ENCODE data around the gene KRTAP3-2. TPM values are rescaled to one million over a fixed set of nuclear protein-coding genes. Genes with fewer than 3 reads are reported as not detected.

KRTAP3-2 gene
- total RNA-seq, 3 donors from 2014 or later: not detected

GRCh38 chr17:41029633-41030245 is 30.0 kb upstream of the KRTAP3-2 start, which contains the start of gene KRTAP1-4:
KRTAP1-4 (minus strand) TSS chr17:41030195; CDS start chr17:41030078, 117 bp downstream.
- Histone ChIP-seq H3K9me3 (no peaks in the 10 kb centered on the region), H3K4me3 (no peak within 1 kb of the TSS), H3K36me3 (ENCODE audit: low read depth) (no peaks in the 10 kb centered on the region), H3K4me1 (ENCODE audit: low read depth) (no peaks in the 10 kb centered on the region)
- DNase-seq (no peak), ATAC-seq (no peak)
- intact Hi-C loops (cut with DNase I, micrococcal nuclease): no loop called here
- no peak for TF ChIP-seq CTCF (IDR thresholded peaks at IDR 0.05)

- ATAC-seq (no peak), DNase-seq (no peak)
- no peak for TF ChIP-seq CTCF (IDR thresholded peaks at IDR 0.05)
- Histone ChIP-seq H3K36me3 (ENCODE audit: low read depth) (no peaks in the 10 kb centered on the region), H3K9me3 (no peaks in the 10 kb centered on the region), H3K4me1 (ENCODE audit: low read depth) (no peaks in the 10 kb centered on the region), H3K4me3 (no peak within 1 kb of the TSS)
- intact Hi-C loops (cut with DNase I, micrococcal nuclease): no loop called here
Observed at GRCh38 chr17:41026715-41027471, 27.2 kb upstream of the KRTAP3-2 start, which contains the start of gene KRTAP1-5. KRTAP1-5 (minus strand) TSS chr17:41027208; CDS start chr17:41027155, 53 bp downstream.

- TF ChIP-seq CTCF (IDR thresholded peaks at IDR 0.05): no peak
Observed at GRCh38 chr17:41024697-41025096, 25.0 kb upstream of the KRTAP3-2 start.

GRCh38 chr17:41020336-41020735 is 20.6 kb upstream of the KRTAP3-2 start:
- no peaks in the 10 kb centered on the region for H3K9me3 ChIP-seq
- no peak for ATAC-seq
- no peaks in the 10 kb centered on the region for H3K36me3 ChIP-seq (ENCODE audit: low read depth)
- no peak for DNase-seq
- no peaks in the 10 kb centered on the region for H3K4me1 ChIP-seq (ENCODE audit: low read depth)
- TF ChIP-seq CTCF (IDR thresholded peaks at IDR 0.05): no peak
- intact Hi-C loops (cut with DNase I, micrococcal nuclease): no loop called here
- H3K4me3 ChIP-seq: no peak overlapping the region

More at GRCh38 chr17:41024697-41025096, 25.0 kb upstream of the KRTAP3-2 start:
- H3K9me3 ChIP-seq: no peaks in the 10 kb centered on the region
- no peak for ATAC-seq
- H3K4me3 ChIP-seq: no peak overlapping the region
- intact Hi-C loops (cut with DNase I, micrococcal nuclease): no loop called here
- H3K36me3 ChIP-seq (ENCODE audit: low read depth): no peaks in the 10 kb centered on the region
- H3K4me1 ChIP-seq (ENCODE audit: low read depth): no peaks in the 10 kb centered on the region
- DNase-seq: no peak

- Histone ChIP-seq H3K36me3 (ENCODE audit: low read depth) (no peaks in the 10 kb centered on the region), H3K9me3 (no peaks in the 10 kb centered on the region), H3K4me3 (no peak overlapping the region), H3K4me1 (ENCODE audit: low read depth) (no peaks in the 10 kb centered on the region)
- intact Hi-C loops (cut with DNase I, micrococcal nuclease): no loop called here
- no peak for ATAC-seq
- TF ChIP-seq CTCF (IDR thresholded peaks at IDR 0.05): no peak
- no peak for DNase-seq
Observed at GRCh38 chr17:41019415-41019814, 19.7 kb upstream of the KRTAP3-2 start.

Measured in mucosa of descending colon (tissue), 3 donors.